SKM-1 treated with dmso at 0.1 percent for 144 hours (cell line): ENCODE results near the gene FAM180A.
"Not testable (repeated sequence)": the region's sequence is repeated elsewhere in the genome, so short reads cannot be mapped to it uniquely, and the experiment has no call there.

Experiments used
- DNase-seq: peaks from one replicate; lab custom pipeline; 2025; ENCODE audit not compliant: unreplicated experiment; lab: John Stamatoyannopoulos, UW

FAM180A gene

DNA sequence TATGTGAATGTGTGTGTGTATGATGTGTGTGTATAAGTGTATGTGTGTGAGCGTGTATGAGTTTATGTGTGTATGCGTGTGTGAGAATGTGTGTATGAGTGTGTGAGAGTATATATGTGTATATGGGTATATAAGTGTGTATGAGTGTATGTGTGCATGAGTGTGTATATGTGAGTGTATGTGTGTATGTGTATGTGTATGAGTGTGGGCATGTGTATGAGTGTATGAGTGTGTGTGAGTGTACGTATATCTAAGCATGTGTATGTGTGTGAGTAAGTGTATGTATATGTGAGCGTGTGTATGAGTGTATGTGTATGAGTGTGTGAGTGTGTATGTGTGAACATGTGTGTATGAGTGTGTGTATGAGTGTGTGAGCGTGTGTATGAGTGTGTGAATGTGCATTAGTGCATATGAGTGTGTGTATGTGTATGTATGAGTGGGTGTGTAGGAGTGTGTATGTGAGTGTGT is 33.5 kb downstream of the FAM180A start:
- DNase-seq: no peak

DNA sequence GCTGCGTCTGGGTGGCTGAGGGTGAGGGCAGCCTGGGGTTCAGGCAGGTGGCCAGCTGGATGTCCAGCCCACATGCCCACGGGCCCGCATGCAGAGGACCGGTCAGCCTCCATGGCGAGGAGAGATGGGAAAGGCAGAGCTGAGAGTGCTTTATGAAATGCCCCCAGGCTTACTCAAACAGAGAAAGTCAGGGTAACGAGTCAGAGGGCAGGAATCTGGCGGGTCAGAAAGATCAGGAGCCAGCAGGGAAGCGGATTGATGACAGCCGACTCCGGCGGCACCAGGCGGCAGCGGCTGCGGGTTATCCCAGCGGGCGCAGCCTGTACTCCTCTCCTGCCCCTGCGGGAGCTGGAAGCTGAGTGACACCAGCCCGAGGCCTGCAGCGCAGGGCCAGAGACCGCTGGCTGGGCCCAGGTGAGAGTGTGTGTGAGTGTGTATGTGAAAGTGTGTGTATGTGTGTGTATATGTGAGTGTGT is 34.0 kb downstream of the FAM180A start:
- DNase-seq: no peak

DNA sequence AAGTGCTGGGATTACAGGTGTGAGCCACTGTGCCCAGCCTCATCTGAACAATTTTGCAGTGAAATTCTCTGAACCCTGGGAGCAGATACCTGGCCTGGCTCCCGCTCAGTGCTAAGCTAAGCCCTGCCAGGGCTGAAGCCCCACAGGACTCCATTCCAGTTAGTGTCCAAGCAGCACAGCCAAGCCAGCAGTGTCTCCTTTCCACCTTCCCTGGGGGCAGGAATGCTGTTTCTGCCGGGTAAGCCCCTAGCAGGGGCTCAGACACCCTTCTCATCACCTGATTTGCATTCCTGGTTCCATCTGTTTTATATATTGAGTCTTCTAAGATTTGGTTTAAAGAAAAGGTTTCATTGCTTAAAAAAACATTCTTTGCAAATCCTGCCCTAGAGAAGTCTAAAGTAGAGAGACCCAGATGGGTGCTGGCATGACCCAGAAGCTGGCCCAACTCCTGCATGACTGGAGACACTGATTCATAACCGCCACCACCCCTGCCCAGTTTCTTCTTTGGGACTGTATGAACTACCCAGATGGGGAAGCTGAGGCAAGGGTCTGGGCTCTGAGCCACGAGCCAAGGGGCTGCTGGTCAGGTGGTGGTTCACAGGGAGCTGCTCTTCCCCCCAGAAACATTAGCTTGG is 34.7 kb downstream of the FAM180A start:
- no peak for DNase-seq

DNA sequence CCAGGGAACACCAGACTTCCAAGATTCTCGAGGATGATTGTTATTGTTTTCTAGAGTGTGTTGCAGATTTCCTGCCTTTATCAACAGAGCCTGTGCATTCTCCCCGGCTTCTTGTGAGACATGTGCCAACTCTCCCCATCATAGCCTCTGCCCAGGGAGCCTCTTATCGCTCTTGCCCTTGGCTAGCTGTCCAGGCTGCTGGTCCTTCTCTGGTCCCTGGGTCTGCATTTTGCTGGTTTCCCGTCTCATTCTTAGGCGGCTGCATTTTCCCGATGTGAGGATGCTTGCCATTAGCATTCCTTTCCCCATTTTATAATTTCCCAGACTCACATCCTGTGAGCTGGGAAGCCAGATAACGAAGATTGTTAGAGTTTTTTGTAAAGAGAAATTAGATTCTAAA is 35.8 kb downstream of the FAM180A start:
- no peak for DNase-seq

DNA sequence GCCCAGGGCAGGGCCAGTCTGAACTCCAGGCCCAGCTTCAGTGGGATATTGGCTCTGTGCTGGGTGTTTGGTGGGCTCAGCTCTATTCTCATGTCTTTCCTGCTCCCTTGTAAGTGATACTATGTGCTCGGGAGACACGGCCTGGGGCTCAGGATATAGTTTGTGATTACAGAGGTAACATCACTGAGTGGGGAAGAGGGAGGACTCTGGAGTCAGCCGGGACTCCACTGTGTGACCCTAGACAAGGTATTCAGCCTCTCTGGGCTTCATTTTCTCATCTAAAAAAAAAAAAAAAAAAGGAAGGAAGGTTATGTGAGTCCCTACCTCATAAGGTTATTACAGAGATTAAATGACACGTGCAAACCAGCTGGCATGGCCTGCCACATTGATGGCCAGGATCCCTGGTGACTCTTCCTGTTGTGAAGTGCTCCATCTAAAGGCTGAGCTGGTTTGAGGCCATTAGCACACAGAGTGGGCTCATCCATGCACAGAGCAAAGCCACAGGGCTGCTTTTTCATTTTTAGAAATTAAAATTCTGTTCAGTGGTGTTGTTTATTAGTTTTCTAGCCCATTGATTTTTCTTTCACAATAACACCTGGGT is 36.3 kb downstream of the FAM180A start:
- no peak for DNase-seq

DNA sequence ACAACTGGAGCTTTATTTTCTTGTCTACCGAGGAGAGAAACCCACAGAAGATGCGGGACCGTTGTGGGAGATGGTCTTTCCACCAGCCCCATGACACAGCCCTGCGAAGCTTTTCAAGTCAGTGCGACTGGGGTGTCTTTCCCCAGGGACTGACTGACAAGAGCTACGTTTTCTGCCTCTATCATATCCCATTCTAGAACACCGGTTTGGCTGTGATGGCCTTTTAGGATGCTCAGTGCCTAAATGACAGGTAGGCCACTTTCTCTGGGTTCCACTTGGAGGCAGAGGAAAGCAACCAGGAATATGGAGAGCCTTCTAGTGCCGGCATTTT is 37.5 kb downstream of the FAM180A start:
- no peak for DNase-seq

DNA sequence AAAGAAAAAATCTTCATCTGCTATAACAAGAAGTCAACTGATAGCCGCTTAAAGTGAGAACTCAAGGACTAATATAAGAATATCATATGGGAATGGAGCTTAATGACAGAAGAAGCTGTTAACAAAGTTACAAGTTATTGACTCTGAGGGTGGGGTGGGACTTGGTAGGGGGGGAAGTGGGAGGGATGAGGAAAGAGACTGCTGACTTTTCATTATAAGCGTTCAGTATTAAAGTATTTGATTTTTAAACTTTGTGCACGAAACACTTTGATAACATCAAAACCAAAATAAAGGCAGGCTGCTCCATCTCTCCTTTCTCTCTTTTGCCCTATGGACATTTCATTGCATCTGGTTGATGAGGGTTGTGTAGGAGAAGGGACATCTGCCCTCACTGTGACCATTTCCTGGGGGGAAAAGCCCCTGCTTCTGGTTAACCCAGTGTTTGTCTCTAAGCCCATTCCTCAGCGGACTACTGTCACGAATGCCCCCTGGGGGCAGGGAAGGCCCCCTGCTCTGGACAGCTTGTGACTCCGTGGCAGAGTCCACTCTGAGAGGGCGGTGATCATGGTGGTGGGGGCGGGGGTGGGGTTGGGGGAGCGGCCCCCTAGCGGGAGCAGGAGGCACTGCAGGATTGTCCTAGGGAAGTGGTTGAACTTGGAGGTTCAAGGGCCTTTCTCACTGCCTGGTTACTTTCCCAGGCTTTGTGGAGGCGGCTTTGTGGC is 38.0 kb downstream of the FAM180A start:
- DNase-seq: peak; percentile 30

DNA sequence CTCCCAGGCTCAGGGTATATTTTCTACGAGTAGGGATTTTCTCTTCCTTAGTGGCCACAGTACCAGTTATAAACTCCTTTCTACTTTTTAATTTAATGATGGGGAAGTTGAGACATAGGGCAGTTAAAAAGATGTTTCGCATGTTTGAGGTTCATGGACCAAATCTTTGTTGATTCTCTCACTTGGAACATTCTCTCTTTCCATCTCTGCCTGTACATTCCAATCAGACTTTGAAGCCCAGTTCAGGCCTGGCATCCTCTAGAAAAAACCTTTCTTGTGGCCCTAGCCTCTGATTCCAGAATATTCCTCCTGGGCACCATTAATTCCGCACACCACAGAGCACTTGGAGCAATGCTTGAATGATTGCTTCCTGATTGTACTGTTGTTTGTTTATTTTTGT is 39.1 kb downstream of the FAM180A start:
- DNase-seq: no peak

DNA sequence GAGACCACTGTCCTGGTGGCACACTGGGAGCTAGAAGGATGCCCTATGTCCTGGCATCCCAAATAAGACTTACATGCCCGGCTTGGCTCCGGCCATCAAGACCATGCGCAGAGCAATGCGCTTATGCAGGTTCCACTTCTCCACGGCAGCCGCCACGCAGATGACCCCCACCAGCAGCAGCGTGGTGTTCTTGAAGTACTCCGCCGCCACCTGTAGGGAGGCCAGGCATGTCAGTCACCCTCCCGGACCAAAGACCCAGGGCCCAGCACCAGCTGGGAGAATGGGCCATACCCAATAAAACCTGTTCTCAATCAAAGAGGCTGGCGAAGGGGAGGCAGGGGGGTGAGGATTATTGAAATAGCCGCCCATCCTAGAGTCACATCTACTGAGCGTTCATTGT is 40.6 kb downstream of the FAM180A start:
- no peak for DNase-seq

DNA sequence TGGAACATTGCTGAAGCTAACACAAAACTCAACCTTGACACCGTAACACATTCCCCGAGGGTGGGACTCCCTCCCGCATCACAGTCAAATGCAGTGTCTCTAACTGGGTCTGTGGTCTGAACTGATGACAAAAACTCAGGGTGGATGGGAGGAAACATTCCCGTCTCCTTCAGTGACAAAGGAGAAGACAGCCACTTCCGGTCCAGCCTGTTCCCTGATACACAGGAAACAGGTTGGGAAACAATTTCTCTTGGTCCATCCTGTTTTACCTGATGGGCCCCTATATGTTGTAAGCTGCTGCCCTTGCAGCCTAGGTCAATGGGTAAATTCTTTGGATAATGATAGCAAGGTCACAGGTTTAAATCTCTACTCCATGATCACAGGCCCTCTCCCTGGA is 41.0 kb downstream of the FAM180A start:
- no peak for DNase-seq

DNA sequence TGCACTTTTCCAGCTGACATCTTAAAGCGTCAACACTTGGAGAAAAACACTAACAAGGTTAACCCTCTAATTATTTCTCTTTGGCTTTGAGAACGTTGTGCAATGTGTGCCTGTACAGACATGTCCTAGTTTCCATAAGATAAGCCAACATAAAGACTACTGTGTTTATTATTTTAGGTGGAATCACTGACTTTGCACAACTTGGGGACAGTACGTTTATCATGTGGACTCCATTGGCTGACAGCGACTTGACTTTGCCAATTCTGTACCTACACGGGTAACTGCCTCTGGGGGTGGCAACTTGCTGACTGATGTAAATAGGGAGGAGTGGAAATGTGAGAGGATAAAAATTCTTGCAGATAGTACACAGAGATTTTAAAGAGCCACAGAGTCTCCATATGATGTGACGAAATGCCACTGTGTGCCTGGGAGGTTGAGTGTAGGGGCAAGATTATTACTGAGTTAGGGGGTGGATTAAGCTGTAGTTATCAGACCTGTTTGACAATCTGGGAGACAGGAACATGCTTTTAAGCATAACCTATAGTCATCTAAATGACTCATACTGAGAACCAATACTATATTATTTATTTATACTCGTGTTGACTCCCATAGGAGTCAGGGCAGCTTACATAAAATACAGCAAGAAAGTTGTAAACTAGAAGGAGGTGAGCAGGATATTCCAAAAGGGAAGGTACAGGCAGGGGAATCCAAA is 41.6 kb downstream of the FAM180A start:
- no peak for DNase-seq

DNA sequence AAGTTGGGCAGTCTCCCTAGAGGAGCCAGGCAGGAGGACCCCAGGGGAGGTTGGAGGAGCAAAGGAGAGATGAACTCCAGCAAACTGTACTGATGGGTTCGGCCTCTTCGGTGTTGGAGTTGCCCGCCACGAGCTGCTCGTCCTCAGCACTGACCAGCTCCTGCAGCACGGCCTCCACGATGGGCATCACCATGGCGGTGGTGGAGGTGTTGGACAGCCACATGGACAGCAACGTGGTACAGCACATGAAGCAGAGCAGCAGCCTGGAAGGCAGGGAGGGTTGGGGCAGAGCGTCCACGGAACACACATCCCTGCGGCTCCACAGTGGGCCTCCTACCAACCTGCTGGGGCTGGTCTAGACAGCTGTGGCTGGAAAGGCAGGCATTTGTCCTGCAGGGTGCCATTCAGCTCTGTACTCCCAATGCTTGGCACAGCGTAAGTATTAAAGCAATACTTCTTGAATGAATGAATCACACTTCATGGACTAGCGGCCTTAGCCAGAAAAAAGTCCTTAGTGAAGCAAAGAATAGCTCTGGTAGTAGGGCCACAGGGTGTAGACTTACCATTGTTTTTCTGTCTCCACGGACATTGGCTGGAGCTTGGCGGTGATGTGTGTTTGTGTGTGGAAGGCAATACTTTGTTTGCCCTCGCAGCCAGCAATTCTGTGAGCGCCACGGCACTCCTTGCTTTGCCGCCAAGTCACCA is 42.4 kb downstream of the FAM180A start:
- no peak for DNase-seq

DNA sequence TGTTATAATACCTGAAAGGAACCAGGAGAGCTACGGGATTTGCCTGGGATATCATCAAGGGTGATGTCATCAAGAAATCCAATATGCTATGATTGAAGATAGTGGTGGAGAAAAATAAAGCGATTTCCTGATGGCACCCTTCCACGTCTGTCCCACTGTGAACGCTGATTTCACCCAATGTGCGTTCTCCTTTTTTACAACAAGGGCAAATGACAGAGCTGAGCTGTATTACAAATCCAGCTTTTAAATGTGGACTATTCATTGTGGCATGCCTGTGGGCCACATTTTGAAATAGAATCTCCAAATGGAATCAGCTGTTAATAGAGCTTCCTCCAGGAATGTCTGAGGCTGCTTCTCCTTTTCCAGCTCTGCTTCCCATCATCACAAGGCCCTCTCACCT is 43.9 kb downstream of the FAM180A start:
- no peak for DNase-seq

DNA sequence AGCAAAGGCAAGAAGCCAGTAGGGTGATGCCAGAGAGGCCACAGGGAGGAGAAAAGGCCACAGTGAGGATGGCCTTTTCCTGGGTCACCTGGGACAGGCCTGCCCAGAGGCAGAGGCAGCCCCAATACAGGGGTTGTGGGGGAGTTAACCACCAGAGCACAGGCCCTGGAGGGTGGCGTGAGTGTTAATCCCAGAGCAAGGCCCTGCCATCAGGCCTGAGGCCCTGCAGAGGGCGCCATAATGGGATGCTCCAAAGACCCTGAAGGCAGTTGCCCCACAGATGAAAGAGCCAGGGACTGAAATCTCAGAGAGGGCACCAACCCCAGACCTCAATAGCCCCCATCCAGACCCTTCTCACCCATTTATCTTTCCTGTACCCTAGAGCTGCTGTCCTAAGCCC is 44.5 kb downstream of the FAM180A start:
- no peak for DNase-seq

DNA sequence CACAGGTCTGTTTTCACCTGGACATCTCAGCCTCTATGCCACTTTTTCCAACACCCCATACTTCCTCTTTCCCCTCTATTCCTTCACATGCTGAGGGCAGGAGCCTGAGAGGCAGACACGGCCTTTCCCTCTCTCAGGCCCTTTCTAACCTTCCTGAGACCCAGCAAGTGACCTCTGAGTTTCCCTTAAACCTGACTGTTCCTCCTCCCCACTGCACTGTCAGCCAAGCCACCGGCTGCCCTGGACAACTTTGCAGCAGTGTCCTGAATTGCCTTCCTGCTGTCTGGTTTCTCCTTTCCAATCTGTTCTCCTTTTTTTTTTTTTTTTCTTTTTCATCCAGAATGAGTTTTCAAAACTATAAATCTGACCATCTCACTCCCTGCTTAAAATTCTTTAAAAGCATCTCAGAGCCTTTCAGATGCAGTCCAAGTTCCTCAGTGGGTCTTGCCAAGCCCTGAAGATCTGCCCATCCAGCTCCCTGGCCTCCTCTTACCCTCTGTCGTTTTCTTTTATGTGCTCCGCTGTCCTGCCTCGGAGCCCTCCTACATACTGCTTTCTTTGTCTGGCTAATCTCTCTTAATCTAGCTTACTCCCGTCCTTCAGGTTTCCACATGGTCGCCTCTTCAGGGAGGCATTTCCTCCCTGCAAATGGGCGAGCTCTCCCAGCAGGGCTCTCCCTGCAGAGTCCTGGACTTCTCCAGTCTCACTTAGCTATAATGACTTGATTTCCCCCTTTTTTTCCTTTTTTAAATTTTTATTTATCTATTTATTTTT is 51.1 kb downstream of the FAM180A start:
- no peak for DNase-seq

DNA sequence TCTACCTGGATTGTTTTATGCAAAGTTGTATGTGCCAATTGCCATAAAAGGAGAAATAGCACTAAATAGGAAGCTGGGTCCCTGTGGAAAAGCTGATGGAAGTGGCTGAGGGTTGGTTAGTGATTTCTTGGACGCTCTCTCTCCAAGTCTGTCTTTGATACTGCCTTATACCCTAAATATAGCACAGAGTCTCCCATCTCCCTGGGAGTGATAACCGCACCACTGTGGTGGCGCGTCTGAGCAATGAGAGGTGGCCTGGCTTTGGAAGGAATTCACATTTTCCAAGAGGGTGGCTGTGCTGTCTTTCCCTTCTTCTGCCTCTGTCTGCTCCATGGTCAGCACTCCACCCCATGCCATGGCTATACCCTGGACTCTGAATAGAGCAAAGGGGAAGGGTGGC is 55.1 kb downstream of the FAM180A start:
- no peak for DNase-seq

DNA sequence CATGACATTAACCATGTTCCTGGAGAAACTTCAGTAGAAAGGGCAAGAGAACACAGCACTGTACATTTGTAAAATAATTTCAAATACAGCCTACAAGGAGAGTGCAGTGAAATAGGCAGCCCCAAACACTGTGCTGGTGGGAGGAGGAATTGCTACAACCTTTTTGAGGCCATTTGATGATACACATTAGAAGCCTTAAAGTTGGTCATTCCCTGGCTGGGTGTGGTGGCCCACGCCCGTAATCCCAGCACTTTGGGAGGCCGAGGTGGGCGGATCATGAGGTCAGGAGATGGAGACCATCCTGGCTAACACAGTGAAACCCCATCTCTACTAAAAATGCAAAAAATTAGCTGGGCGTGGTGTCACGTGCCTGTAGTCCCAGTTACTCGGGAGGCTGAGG is 56.0 kb downstream of the FAM180A start:
- DNase-seq: not testable (repeated sequence)

DNA sequence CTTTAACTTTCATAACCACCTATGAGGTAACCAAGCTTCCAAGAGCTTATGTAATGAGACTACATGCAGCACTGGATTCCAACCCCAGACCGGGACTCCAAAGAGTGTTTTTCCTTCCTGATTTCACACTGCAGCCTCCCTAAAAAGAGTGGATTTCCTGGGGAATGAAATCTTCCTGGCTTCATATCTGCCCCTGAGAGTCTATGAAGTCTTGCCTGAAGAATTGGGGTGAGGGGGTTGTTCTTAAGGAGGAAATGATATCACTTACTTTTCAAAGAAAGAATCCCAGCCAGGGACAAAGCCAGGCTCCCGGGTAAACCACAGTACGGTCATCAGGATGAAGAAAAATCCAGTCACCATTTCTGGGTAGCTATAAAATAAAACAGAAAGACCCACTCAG is 56.6 kb downstream of the FAM180A start:
- no peak for DNase-seq

DNA sequence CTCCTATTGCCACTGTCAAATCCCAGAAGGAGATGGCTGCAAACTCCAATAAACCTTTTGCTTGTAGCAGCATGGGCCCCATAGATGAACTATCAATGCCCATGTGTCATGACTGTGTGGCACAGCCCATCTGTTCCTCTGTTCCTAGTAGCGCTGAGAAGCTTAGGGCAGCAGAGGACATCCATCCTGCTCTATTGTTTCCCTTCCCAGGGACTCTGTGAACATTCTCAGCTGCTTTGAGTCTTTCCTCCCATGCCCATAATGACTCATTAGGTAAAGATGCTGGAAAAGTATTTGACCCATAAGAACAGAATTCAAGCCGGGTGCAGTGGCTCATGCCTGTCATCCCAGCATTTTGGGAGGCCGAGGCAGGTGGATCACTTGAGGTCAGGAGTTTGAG is 58.0 kb downstream of the FAM180A start:
- DNase-seq: no peak

DNA sequence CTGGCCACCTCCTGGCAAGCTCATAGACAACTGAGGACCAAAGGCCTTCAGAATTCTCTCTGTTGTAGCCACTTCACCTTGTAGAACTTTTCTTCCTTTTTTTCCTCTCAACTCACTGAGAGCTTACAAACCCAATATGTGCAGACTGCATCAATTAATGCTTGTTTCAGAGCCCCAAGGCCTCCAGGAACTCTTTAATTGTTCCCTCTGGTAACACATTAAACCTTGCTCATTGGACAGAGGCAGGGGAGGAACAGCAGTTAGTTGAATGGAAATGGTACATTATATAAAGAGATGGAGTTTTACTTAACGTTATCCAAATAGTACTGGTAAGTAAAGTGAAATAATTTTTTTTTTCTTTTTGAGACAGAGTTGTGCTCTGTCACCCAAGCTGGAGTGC is 61.1 kb downstream of the FAM180A start:
- no peak for DNase-seq
